K562 (cell line): Measurements from ENCODE around the gene TBC1D32. TPM values are rescaled to one million over a fixed set of nuclear protein-coding genes. Genes with fewer than 3 reads are reported as not detected.

ENCODE experiments used
- ATAC-seq: fragments of 200-7000 bp; cut with Tn5 transposase; 3 replicates; pipeline ENCODE4 v1.9.1; 2020; ENCODE audit warnings: moderate library complexity
- BruUV-seq: library from RNA; stranded (reverse); fragments of 400-500 nt; replicated peaks from 2 replicates; lab custom pipeline; 2021; lab: Mats Ljungman, UMichigan
- CTCF ChIA-PET: fragments of 300-600 bp; formaldehyde crosslinking; extraction: SDS; loops from one replicate; lab custom pipeline; 2021; ENCODE audit warnings: low intra/inter-chr PET ratio; lab: Yijun Ruan, JAX
- POLR2A ChIA-PET: fragments of 300-600, 350-650 bp; sonication (Branson Sonifier 250); formaldehyde crosslinking; extraction: SDS; loops from one replicate; lab custom pipeline; 2021; ENCODE audit warnings: antibody characterized with exemption, inconsistent platforms; lab: Yijun Ruan, JAX
- DNase-seq, 4 experiments: peaks; one replicate each; pipeline versions ENCODE4 v3.0.0 to v3.0.0-alpha.2; 2011 to 2018; ENCODE audit warnings: low spot score in 3 of 4, mixed read lengths in 3 of 4; ENCODE audit errors: extremely low read depth in 1 of 4
- FAIRE-seq: peaks from 2 replicates; lab custom pipeline; 2011; peaks lifted over from hg19 to GRCh38; lab: Jason Lieb, UNC
- H2AFZ ChIP-seq: 2 replicates; pipeline ENCODE4 v1.6.0; 2011; ENCODE audit warnings: low read depth, low read length, control low read depth, inconsistent platforms
- H3K27ac ChIP-seq: fragments of 200-600 bp; 3 replicates; pipeline ENCODE4 v1.8.0; 2011; ENCODE audit warnings: low read depth, mild to moderate bottlenecking, control low read depth, inconsistent platforms, low read length, moderate library complexity, mixed read lengths; ENCODE audit errors: extremely low read depth
- H3K27me3 ChIP-seq, 2 experiments: fragments of 300-600 bp in 1 of 2; 2 replicates in 1 of 2; 3 replicates in 1 of 2; pipeline versions ENCODE4 v1.6.0 to v1.8.0; 2011; ENCODE audit warnings: inconsistent platforms in 2 of 2, low read length in 2 of 2, mild to moderate bottlenecking in 1 of 2, mixed read lengths in 1 of 2, moderate library complexity in 1 of 2; ENCODE audit not compliant: control insufficient read depth in 2 of 2, insufficient read depth in 2 of 2
- H3K36me3 ChIP-seq: fragments of 300-600 bp; 3 replicates; pipeline ENCODE4 v1.8.0; 2011; ENCODE audit warnings: mild to moderate bottlenecking, low read length, inconsistent platforms; ENCODE audit not compliant: control insufficient read depth, insufficient read depth
- H3K4me1 ChIP-seq, 2 experiments: fragments of 200-600 bp in 1 of 2; replicated peaks in 1 of 2; 2 replicates in 1 of 2; 3 replicates in 1 of 2; pipeline versions ENCODE4 v1.5.1 to v1.8.0; 2011; ENCODE audit warnings: inconsistent platforms in 2 of 2, low read length in 2 of 2, mild to moderate bottlenecking in 1 of 2, mixed read lengths in 1 of 2, moderate library complexity in 1 of 2; ENCODE audit not compliant: control insufficient read depth in 2 of 2, insufficient read depth in 2 of 2
- H3K4me2 ChIP-seq: 2 replicates; pipeline ENCODE4 v1.6.1; 2011; ENCODE audit warnings: low read length, control low read depth, inconsistent platforms, mixed read lengths; ENCODE audit not compliant: insufficient read depth
- H3K4me3 ChIP-seq: fragments of 200-600 bp; sonication (generic), shearing (Covaris generic); 2 replicates; pipeline ENCODE4 v1.5.1; 2016; ENCODE audit warnings: control low read depth, inconsistent platforms
- H3K79me2 ChIP-seq: fragments of 200-600 bp; 3 replicates; pipeline ENCODE4 v1.8.0; 2011; ENCODE audit warnings: low read length, inconsistent platforms; ENCODE audit not compliant: control insufficient read depth, insufficient read depth
- H3K9ac ChIP-seq, 2 experiments: 2 replicates each; pipeline versions ENCODE4 v1.6.0 to v1.6.1; 2011; ENCODE audit warnings: low read depth in 2 of 2, low read length in 2 of 2, control low read depth in 1 of 2, inconsistent platforms in 1 of 2, mild to moderate bottlenecking in 1 of 2, mixed read lengths in 1 of 2; ENCODE audit not compliant: insufficient read depth in 1 of 2
- H3K9me1 ChIP-seq: one replicate; pipeline ENCODE4 v1.6.0; 2011; ENCODE audit warnings: inconsistent platforms, mild to moderate bottlenecking, low read length, moderate library complexity; ENCODE audit not compliant: control insufficient read depth, insufficient read depth
- H3K9me3 ChIP-seq: replicated peaks from 2 replicates; pipeline ENCODE4 v1.5.1; 2011; ENCODE audit warnings: low read depth, low read length, inconsistent platforms; ENCODE audit not compliant: control insufficient read depth, insufficient read depth
- H4K20me1 ChIP-seq: replicated peaks from 2 replicates; pipeline ENCODE4 v1.6.1; 2011; ENCODE audit warnings: low read length, inconsistent platforms, mixed read lengths; ENCODE audit not compliant: control insufficient read depth, insufficient read depth
- ELF2 ChIP-seq: fragments of 250-450 bp; sonication (Bioruptor Pico); IDR thresholded peaks from 2 replicates; pipeline ENCODE4 v1.5.0; 2021; ENCODE audit warnings: mild to moderate bottlenecking
- FOXJ3 ChIP-seq: sonication (generic); formaldehyde crosslinking; IDR thresholded peaks from 2 replicates; pipeline ENCODE4 v1.4.0; 2020; ENCODE audit warnings: mild to moderate bottlenecking, missing genetic modification reagents
- GATAD2A ChIP-seq: fragments of 450-650 bp; IDR thresholded peaks from 2 replicates; pipeline ENCODE4 v1.6.1; 2017
- IFI16 ChIP-seq: fragments of 250-450 bp; sonication (Bioruptor Pico); IDR thresholded peaks from 2 replicates; pipeline ENCODE4 v2.1.2; 2022; ENCODE audit warnings: mild to moderate bottlenecking, inconsistent platforms
- POLR3G ChIP-seq: IDR thresholded peaks from 2 replicates; pipeline ENCODE4 v1.6.1; 2011; ENCODE audit not compliant: insufficient read length, insufficient replicate concordance; ENCODE audit errors: extremely low read depth
- PURB ChIP-seq: sonication (generic); formaldehyde crosslinking; IDR thresholded peaks from 2 replicates; pipeline ENCODE4 v1.9.0; 2021; ENCODE audit warnings: low read depth, mild to moderate bottlenecking, missing genetic modification reagents
- RBM34 ChIP-seq: fragments of 200-400 bp; formaldehyde crosslinking; IDR thresholded peaks from 2 replicates; pipeline ENCODE4 v1.6.1; 2018; ENCODE audit warnings: low read length, borderline replicate concordance; ENCODE audit not compliant: insufficient read depth
- RCOR1 ChIP-seq, 2 experiments: IDR thresholded peaks; 2 replicates each; pipeline ENCODE4 v1.6.1; 2012; ENCODE audit warnings: low read depth in 2 of 2, low read length in 2 of 2, borderline replicate concordance in 1 of 2, improper control_type of control experiment in 1 of 2
- SIN3B ChIP-seq: fragments of 450-650 bp; IDR thresholded peaks from 2 replicates; pipeline ENCODE4 v1.6.1; 2017; ENCODE audit warnings: low read depth, mild to moderate bottlenecking, moderate library complexity
- SMARCB1 ChIP-seq: IDR thresholded peaks from 2 replicates; pipeline ENCODE4 v1.6.1; 2011; ENCODE audit warnings: improper control_type of control experiment, low read depth; ENCODE audit not compliant: insufficient read length
- TAF1 ChIP-seq: IDR thresholded peaks from 2 replicates; pipeline ENCODE4 v1.6.1; 2011; ENCODE audit warnings: mild to moderate bottlenecking, low read length, moderate library complexity; ENCODE audit not compliant: insufficient read depth, control insufficient read depth, severe bottlenecking; ENCODE audit errors: extremely low read depth
- ZBED1 ChIP-seq: IDR thresholded peaks from 2 replicates; pipeline ENCODE4 v1.6.1; 2014
- ZNF696 ChIP-seq: fragments of 250-450 bp; sonication (Bioruptor Pico); conservative IDR thresholded peaks from 2 replicates; pipeline ENCODE4 v1.4.0; 2020; ENCODE audit warnings: mild to moderate bottlenecking, moderate library complexity
- ZNF780A ChIP-seq: fragments of 250-450 bp; sonication (Bioruptor Pico); IDR thresholded peaks from 2 replicates; pipeline ENCODE4 v1.5.0; 2021; ENCODE audit warnings: mild to moderate bottlenecking
- WGBS: fragments of 100-300 bp; shearing (Covaris generic); methylation state at CpG from one replicate; pipeline ENCODE4 v1.1.6; 2016; ENCODE audit warnings: low coverage, mixed read lengths; ENCODE audit not compliant: insufficient coverage; ENCODE audit errors: missing lambda C conversion rate; 5-methylcytosine and 5-hydroxymethylcytosine counted together
- in situ Hi-C: fragments of 300-500 bp; cut with MboI; formaldehyde crosslinking; loops from 4 replicates; pipeline ENCODE4 v1.15.0; 2018; ENCODE audit warnings: inconsistent platforms, mixed read lengths
- intact Hi-C: fragments of 100-400 bp; cut with micrococcal nuclease; formaldehyde crosslinking; loops from 2 replicates; pipeline ENCODE4 v1.14.2; 2022
- polyA plus RNA-seq, 8 experiments: library from polyadenylated mRNA; depleted of rRNA in 4 of 8; stranded (reverse) in 5 of 8; unstranded in 3 of 8; fragments of >200 nt; fragmentation: Nextera tagmentation in 2 of 8; fragmentation: Illumina TruSeq in 1 of 8; extraction: Ambion mirVana in 2 of 8; extraction: Trizol in 1 of 8; gene quantifications; 2 replicates each; pipeline versions ENCODE4 v1.2.1 to v1.2.3, GENCODE V29; 2011 to 2014; ENCODE audit warnings: inconsistent platforms in 1 of 8, missing spikeins in 1 of 8
- total RNA-seq, 7 experiments: library from RNA; depleted of rRNA in 6 of 7; stranded (reverse); fragments of >200 nt in 6 of 7; fragmentation: Illumina TruSeq in 2 of 7; extraction: Trizol in 2 of 7; gene quantifications; 2 replicates each; pipeline versions ENCODE4 v1.2.1 to v1.2.3, GENCODE V29; 2011 to 2021; ENCODE audit warnings: low replicate concordance in 1 of 7
- TF ChIP-seq, protein P1 (sequence below): IDR thresholded peaks from 3 replicates; pipeline ENCODE4 v1.6.1; 2011; ENCODE audit warnings: borderline replicate concordance, mild to moderate bottlenecking; ENCODE audit not compliant: insufficient read length, insufficient read depth
- TF ChIP-seq, protein P2 (sequence below): fragments of 250-450 bp; sonication (Bioruptor Pico); IDR thresholded peaks from 2 replicates; pipeline ENCODE4 v1.5.0; 2022; ENCODE audit warnings: mild to moderate bottlenecking
- TF ChIP-seq, protein P3 (sequence below): fragments of 450-650 bp; formaldehyde crosslinking; IDR thresholded peaks from 2 replicates; pipeline ENCODE4 v1.4.0; 2020; ENCODE audit warnings: mild to moderate bottlenecking, moderate library complexity

Gene TBC1D32
- total and polyA plus RNA-seq, 9 of the 15 experiments (the other 6 are each of a cell fraction or from before 2014, with no cell fraction given): 2.5 to 9.6 (median 3.9) TPM

DNA sequence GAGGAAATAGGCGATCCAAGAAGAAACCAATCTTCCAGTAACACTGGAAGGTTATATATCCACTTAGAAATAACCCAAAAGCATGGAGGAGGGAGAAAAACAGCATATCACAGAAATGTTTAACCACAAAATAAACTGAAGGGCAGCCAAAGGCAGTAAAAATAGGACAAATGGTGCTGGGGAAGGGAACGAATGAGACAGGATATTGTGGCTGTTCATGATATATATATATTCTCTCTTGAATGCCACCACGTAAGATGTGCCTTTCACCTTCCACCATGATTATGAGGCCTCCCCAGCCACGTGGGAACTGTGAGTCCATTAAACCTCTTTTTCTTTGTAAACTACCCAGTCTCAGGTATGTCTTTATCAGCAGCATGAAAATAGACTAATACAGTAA is 162.4 kb downstream of the TBC1D32 start:
- H3K9me1 ChIP-seq: no peaks in the 10 kb centered on the region
- BruUV-seq: no TSS peak
- no peak for FAIRE-seq
- H3K4me2 ChIP-seq: no peak overlapping the region
- H3K9me3 ChIP-seq: no peaks in the 10 kb centered on the region
- ATAC-seq: no peak
- no peaks in the 10 kb centered on the region for H3K4me1 ChIP-seq
- no peak overlapping the region for H2AFZ ChIP-seq
- TF ChIP-seq TAF1 (no peak), ZNF696 (CRISPR knock-in tag) (no peak), RBM34 (no peak), POLR3G (no peak), PURB (CRISPR knock-in tag) (no peak), ZNF780A (CRISPR knock-in tag) (no peak), IFI16 (CRISPR knock-in tag) (no peak), SMARCB1 (no peak), ELF2 (CRISPR knock-in tag) (no peak), GATAD2A (no peak), FOXJ3 (CRISPR knock-in tag) (no peak), SIN3B (no peak), ZBED1 (no peak), RCOR1 (IDR thresholded peaks at IDR 0.05; ENCODE audit: borderline replicate concordance in 1 of 2, low read depth in 2 of 2, low read length in 2 of 2) (no peak)
- TF ChIP-seq, protein P1, sequence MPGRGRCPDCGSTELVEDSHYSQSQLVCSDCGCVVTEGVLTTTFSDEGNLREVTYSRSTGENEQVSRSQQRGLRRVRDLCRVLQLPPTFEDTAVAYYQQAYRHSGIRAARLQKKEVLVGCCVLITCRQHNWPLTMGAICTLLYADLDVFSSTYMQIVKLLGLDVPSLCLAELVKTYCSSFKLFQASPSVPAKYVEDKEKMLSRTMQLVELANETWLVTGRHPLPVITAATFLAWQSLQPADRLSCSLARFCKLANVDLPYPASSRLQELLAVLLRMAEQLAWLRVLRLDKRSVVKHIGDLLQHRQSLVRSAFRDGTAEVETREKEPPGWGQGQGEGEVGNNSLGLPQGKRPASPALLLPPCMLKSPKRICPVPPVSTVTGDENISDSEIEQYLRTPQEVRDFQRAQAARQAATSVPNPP: no peak
- TF ChIP-seq, protein P2, sequence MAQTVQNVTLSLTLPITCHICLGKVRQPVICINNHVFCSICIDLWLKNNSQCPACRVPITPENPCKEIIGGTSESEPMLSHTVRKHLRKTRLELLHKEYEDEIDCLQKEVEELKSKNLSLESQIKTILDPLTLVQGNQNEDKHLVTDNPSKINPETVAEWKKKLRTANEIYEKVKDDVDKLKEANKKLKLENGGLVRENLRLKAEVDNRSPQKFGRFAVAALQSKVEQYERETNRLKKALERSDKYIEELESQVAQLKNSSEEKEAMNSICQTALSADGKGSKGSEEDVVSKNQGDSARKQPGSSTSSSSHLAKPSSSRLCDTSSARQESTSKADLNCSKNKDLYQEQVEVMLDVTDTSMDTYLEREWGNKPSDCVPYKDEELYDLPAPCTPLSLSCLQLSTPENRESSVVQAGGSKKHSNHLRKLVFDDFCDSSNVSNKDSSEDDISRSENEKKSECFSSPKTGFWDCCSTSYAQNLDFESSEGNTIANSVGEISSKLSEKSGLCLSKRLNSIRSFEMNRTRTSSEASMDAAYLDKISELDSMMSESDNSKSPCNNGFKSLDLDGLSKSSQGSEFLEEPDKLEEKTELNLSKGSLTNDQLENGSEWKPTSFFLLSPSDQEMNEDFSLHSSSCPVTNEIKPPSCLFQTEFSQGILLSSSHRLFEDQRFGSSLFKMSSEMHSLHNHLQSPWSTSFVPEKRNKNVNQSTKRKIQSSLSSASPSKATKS: no peak
- TF ChIP-seq, protein P3, sequence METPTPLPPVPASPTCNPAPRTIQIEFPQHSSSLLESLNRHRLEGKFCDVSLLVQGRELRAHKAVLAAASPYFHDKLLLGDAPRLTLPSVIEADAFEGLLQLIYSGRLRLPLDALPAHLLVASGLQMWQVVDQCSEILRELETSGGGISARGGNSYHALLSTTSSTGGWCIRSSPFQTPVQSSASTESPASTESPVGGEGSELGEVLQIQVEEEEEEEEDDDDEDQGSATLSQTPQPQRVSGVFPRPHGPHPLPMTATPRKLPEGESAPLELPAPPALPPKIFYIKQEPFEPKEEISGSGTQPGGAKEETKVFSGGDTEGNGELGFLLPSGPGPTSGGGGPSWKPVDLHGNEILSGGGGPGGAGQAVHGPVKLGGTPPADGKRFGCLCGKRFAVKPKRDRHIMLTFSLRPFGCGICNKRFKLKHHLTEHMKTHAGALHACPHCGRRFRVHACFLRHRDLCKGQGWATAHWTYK (CRISPR knock-in tag): no peak
- H3K27ac ChIP-seq: no peak overlapping the region
- H4K20me1 ChIP-seq: no peaks in the 10 kb centered on the region
- no peaks in the 10 kb centered on the region for H3K36me3 ChIP-seq
- ChIA-PET POLR2A (no interaction called here), CTCF (no interaction called here)
- DNase-seq: no peak
- in situ Hi-C loops (no loop called here), intact Hi-C loops (no loop called here)
- no peaks in the 10 kb centered on the region for H3K79me2 ChIP-seq
- no peak overlapping the region for H3K4me3 ChIP-seq
- 19% methylated on average over 4 of the region's 4 CpGs for WGBS
- no peaks in the 10 kb centered on the region for H3K27me3 ChIP-seq
- no peak overlapping the region for H3K9ac ChIP-seq
